Mucosa of rectum (tissue), 2 donors: ENCODE data around the gene MRPL18.
"Not testable (repeated sequence)": the region's sequence is repeated elsewhere in the genome, so short reads cannot be mapped to it uniquely, and the experiment has no call there.

Experiments
- H3K27ac ChIP-seq, 2 donors: one replicate each; pipeline ENCODE4 v1.7.0; 2013; ENCODE audit warnings: inconsistent platforms in 2 of 2, low read depth in 2 of 2, low read length in 2 of 2
- H3K27me3 ChIP-seq, 2 donors: one replicate each; pipeline ENCODE4 v1.7.0; 2013; ENCODE audit warnings: low read length in 2 of 2; ENCODE audit not compliant: control insufficient read depth in 2 of 2, insufficient read depth in 2 of 2
- H3K36me3 ChIP-seq, 2 donors: one replicate each; pipeline ENCODE4 v1.7.0; 2013; ENCODE audit warnings: low read length in 2 of 2; ENCODE audit not compliant: control insufficient read depth in 2 of 2, insufficient read depth in 2 of 2
- H3K4me1 ChIP-seq, 2 donors: one replicate each; pipeline ENCODE4 v1.7.0; 2013; ENCODE audit warnings: low read length in 2 of 2, mild to moderate bottlenecking in 1 of 2; ENCODE audit not compliant: control insufficient read depth in 2 of 2, insufficient read depth in 2 of 2
- H3K4me3 ChIP-seq, 2 donors: one replicate each; pipeline ENCODE4 v1.7.0; 2013; ENCODE audit warnings: low read length in 2 of 2
- H3K9ac ChIP-seq, 2 donors: one replicate each; pipeline ENCODE4 v1.7.0; 2013; ENCODE audit warnings: low read length in 2 of 2, low read depth in 1 of 2, mild to moderate bottlenecking in 1 of 2
- H3K9me3 ChIP-seq, 2 donors: one replicate each; pipeline ENCODE4 v1.7.0; 2013; ENCODE audit warnings: low read length in 2 of 2; ENCODE audit not compliant: control insufficient read depth in 2 of 2
- donor health status: healthy.
- donor health status: Normal muscosa, but diverticular disease.

Gene MRPL18

GRCh38 chr6:159815410-159815809, 25.1 kb downstream of the MRPL18 start:
- H3K9me3 ChIP-seq, result no peaks in the 10 kb centered on the region
- H3K27ac ChIP-seq, result no peak overlapping the region
- no peak overlapping the region for H3K4me3 ChIP-seq
- no peaks in the 10 kb centered on the region for H3K4me1 ChIP-seq
- no peaks in the 10 kb centered on the region for H3K27me3 ChIP-seq
- H3K9ac ChIP-seq, result no peak overlapping the region
- H3K36me3 ChIP-seq, result no peaks in the 10 kb centered on the region

- H3K9me3 ChIP-seq, H3K36me3 ChIP-seq, H3K27ac ChIP-seq, H3K27me3 ChIP-seq, H3K9ac ChIP-seq, H3K4me3 ChIP-seq, H3K4me1 ChIP-seq: not testable (repeated sequence)
Observed at GRCh38 chr6:159816775-159817174, 26.5 kb downstream of the MRPL18 start.

GRCh38 chr6:159817951-159818739, 27.9 kb downstream of the MRPL18 start:
- no peak overlapping the region for H3K9ac ChIP-seq
- H3K9me3 ChIP-seq, result no peaks in the 10 kb centered on the region
- no peak overlapping the region for H3K27ac ChIP-seq
- no peak overlapping the region for H3K4me3 ChIP-seq
- H3K27me3 ChIP-seq, result no peaks in the 10 kb centered on the region
- no peaks in the 10 kb centered on the region for H3K36me3 ChIP-seq
- H3K4me1 ChIP-seq, result no peaks in the 10 kb centered on the region

- Histone ChIP-seq H3K27me3 (no peaks in the 10 kb centered on the region), H3K4me1 (no peaks in the 10 kb centered on the region), H3K9me3 (no peaks in the 10 kb centered on the region), H3K9ac (no peak overlapping the region), H3K36me3 (no peaks in the 10 kb centered on the region), H3K4me3 (no peak overlapping the region), H3K27ac (no peak overlapping the region)
Observed at GRCh38 chr6:159819098-159819497, 28.8 kb downstream of the MRPL18 start.

- Histone ChIP-seq H3K9me3 (no peaks in the 10 kb centered on the region), H3K4me1 (no peaks in the 10 kb centered on the region), H3K4me3 (peak overlapping the region in 1 of 2 donors; percentile 0), H3K27me3 (no peaks in the 10 kb centered on the region), H3K9ac (no peak overlapping the region), H3K36me3 (no peaks in the 10 kb centered on the region), H3K27ac (no peak overlapping the region)
Observed at GRCh38 chr6:159819932-159820640, 29.8 kb downstream of the MRPL18 start.

- Histone ChIP-seq H3K9me3 (no peaks in the 10 kb centered on the region), H3K27ac (no peak overlapping the region), H3K9ac (no peak overlapping the region), H3K36me3 (no peaks in the 10 kb centered on the region), H3K27me3 (no peaks in the 10 kb centered on the region), H3K4me1 (no peaks in the 10 kb centered on the region), H3K4me3 (no peak overlapping the region)
Observed at GRCh38 chr6:159821122-159821521, 30.9 kb downstream of the MRPL18 start.

- Histone ChIP-seq H3K4me3 (no peak overlapping the region), H3K36me3 (no peaks in the 10 kb centered on the region), H3K4me1 (no peaks in the 10 kb centered on the region), H3K27ac (no peak overlapping the region), H3K27me3 (no peaks in the 10 kb centered on the region), H3K9ac (no peak overlapping the region), H3K9me3 (no peaks in the 10 kb centered on the region)
Observed at GRCh38 chr6:159821726-159822125, 31.5 kb downstream of the MRPL18 start.

GRCh38 chr6:159823953-159824352, 33.7 kb downstream of the MRPL18 start:
- no peak overlapping the region for H3K4me3 ChIP-seq
- H3K27ac ChIP-seq, result no peak overlapping the region
- no peaks in the 10 kb centered on the region for H3K4me1 ChIP-seq
- H3K27me3 ChIP-seq, result no peaks in the 10 kb centered on the region
- no peak overlapping the region for H3K9ac ChIP-seq
- H3K9me3 ChIP-seq, result no peaks in the 10 kb centered on the region
- H3K36me3 ChIP-seq, result no peaks in the 10 kb centered on the region

- H3K27ac ChIP-seq, H3K36me3 ChIP-seq, H3K27me3 ChIP-seq, H3K4me1 ChIP-seq, H3K4me3 ChIP-seq, H3K9ac ChIP-seq, H3K9me3 ChIP-seq: not testable (repeated sequence)
Observed at GRCh38 chr6:159824690-159825089, 34.4 kb downstream of the MRPL18 start.

GRCh38 chr6:159826004-159826403, 35.7 kb downstream of the MRPL18 start:
- H3K4me3 ChIP-seq, result no peak overlapping the region
- no peaks in the 10 kb centered on the region for H3K36me3 ChIP-seq
- H3K9ac ChIP-seq, result no peak overlapping the region
- no peak overlapping the region for H3K27ac ChIP-seq
- no peaks in the 10 kb centered on the region for H3K27me3 ChIP-seq
- H3K4me1 ChIP-seq, result no peaks in the 10 kb centered on the region
- H3K9me3 ChIP-seq, result no peaks in the 10 kb centered on the region
